B cell (primary cell): Measurements from ENCODE around the gene C11orf54. TPM values are rescaled to one million over a fixed set of nuclear protein-coding genes. Genes with fewer than 3 reads are reported as not detected.

Source experiments
- ATAC-seq: fragments of 200-7000 bp; cut with Tn5 transposase; one replicate; pipeline ENCODE4 v1.10.0; 2021; ENCODE audit warnings: low read depth, mild to moderate bottlenecking, moderate number of reproducible peaks, moderate library complexity
- CTCF ChIA-PET: fragments of 350-600 bp; sonication (Branson Sonifier 250); formaldehyde crosslinking; loops from one replicate; lab custom pipeline; 2021; ENCODE audit warnings: antibody characterized with exemption, inconsistent platforms; lab: Charles Lee
- POLR2A ChIA-PET: fragments of 350-600 bp; sonication (Branson Sonifier 250); formaldehyde crosslinking; loops from one replicate; lab custom pipeline; 2021; ENCODE audit warnings: antibody characterized with exemption; lab: Charles Lee
- DNase-seq: peaks from one replicate; pipeline ENCODE4 v3.0.0; 2013
- H2AFZ ChIP-seq: 2 replicates; pipeline ENCODE4 v1.6.1; 2012; ENCODE audit warnings: mild to moderate bottlenecking, low read depth, low read length; ENCODE audit not compliant: insufficient read depth, poor library complexity, severe bottlenecking
- H3K27ac ChIP-seq, 2 donors: 1 replicate in 1 of 2; 2 replicates in 1 of 2; pipeline ENCODE4 v1.5.1; 2012 to 2013; ENCODE audit warnings: low read length in 2 of 2, mild to moderate bottlenecking in 2 of 2, moderate library complexity in 1 of 2
- H3K27me3 ChIP-seq, 4 experiments: fragments of 200-600 bp in 1 of 4; sonication (generic) in 1 of 4; replicated peaks in 1 of 4; 1 replicate in 2 of 4; 2 replicates in 2 of 4; pipeline versions ENCODE4 v1.6.1 to v1.7.0; 2013 to 2016; ENCODE audit warnings: low read length in 3 of 4, mild to moderate bottlenecking in 2 of 4, mixed read lengths in 1 of 4, moderate library complexity in 1 of 4; ENCODE audit not compliant: insufficient read depth in 4 of 4, control insufficient read depth in 3 of 4; ENCODE audit errors: control extremely low read depth in 1 of 4
- H3K36me3 ChIP-seq, 2 experiments: replicated peaks in 1 of 2; 1 replicate in 1 of 2; 2 replicates in 1 of 2; pipeline versions ENCODE4 v1.6.1 to v1.7.1; 2013; ENCODE audit warnings: low read length in 1 of 2; ENCODE audit not compliant: insufficient read depth in 2 of 2, control insufficient read depth in 1 of 2; ENCODE audit errors: control extremely low read depth in 1 of 2, extremely low read depth in 1 of 2
- H3K4me1 ChIP-seq, 2 donors: fragments of 200-600 bp in 1 of 2; sonication (generic) in 1 of 2; 1 replicate in 1 of 2; 2 replicates in 1 of 2; pipeline versions ENCODE4 v1.5.1 to v1.6.1; 2013 to 2017; ENCODE audit warnings: low read length in 2 of 2; ENCODE audit not compliant: control insufficient read depth in 2 of 2, insufficient read depth in 2 of 2
- H3K4me2 ChIP-seq: replicated peaks from 2 replicates; pipeline ENCODE3; 2012; ENCODE audit warnings: mild to moderate bottlenecking, low read depth, low read length; ENCODE audit not compliant: poor library complexity, severe bottlenecking
- H3K4me3 ChIP-seq, 5 experiments: fragments of 200-600 bp in 1 of 5; sonication (generic) in 1 of 5; 1 replicate in 3 of 5; 2 replicates in 2 of 5; pipeline versions ENCODE4 v1.5.1 to v1.7.0; 2011 to 2016; ENCODE audit warnings: low read length in 4 of 5, mild to moderate bottlenecking in 4 of 5, low read depth in 2 of 5, control low read depth in 1 of 5, moderate library complexity in 1 of 5; ENCODE audit not compliant: insufficient read depth in 1 of 5; ENCODE audit errors: control extremely low read depth in 1 of 5, extremely low read depth in 1 of 5
- H3K79me2 ChIP-seq: fragments of 200-600 bp; sonication (generic); one replicate; pipeline ENCODE4 v1.6.0; 2016; ENCODE audit warnings: low read length; ENCODE audit not compliant: control insufficient read depth, insufficient read depth
- H3K9ac ChIP-seq: fragments of 200-600 bp; sonication (generic); 2 replicates; pipeline ENCODE4 v1.6.1; 2017; ENCODE audit warnings: mild to moderate bottlenecking, low read length, moderate library complexity
- H3K9me3 ChIP-seq, 3 donors: one replicate each; pipeline versions ENCODE4 v1.6.1 to v1.7.1; 2013; ENCODE audit warnings: low read length in 2 of 3; ENCODE audit not compliant: control insufficient read depth in 2 of 3, insufficient read depth in 1 of 3; ENCODE audit errors: control extremely low read depth in 1 of 3
- H4K20me1 ChIP-seq: 2 replicates; pipeline ENCODE4 v1.6.0; 2012; ENCODE audit warnings: mild to moderate bottlenecking, low read length; ENCODE audit not compliant: insufficient read depth, control insufficient read depth, poor library complexity, severe bottlenecking
- H3K27ac Mint-ChIP-seq: one replicate; pipeline ENCODE4 v1.8.0; 2021; ENCODE audit warnings: mixed read lengths
- H3K27me3 Mint-ChIP-seq: one replicate; pipeline ENCODE4 v1.8.0; 2021; ENCODE audit warnings: mixed read lengths
- H3K4me1 Mint-ChIP-seq: one replicate; pipeline ENCODE4 v1.8.0; 2021; ENCODE audit warnings: mixed read lengths
- H3K4me3 Mint-ChIP-seq: one replicate; pipeline ENCODE4 v1.8.0; 2021; ENCODE audit warnings: mixed read lengths
- H3K9me3 Mint-ChIP-seq: one replicate; pipeline ENCODE4 v1.8.0; 2022; ENCODE audit warnings: mixed read lengths; ENCODE audit not compliant: insufficient read depth
- EZH2 ChIP-seq: IDR thresholded peaks from 2 replicates; pipeline ENCODE4 v1.6.1; 2012; ENCODE audit warnings: borderline replicate concordance, low read depth, mild to moderate bottlenecking, moderate library complexity, low read length; ENCODE audit not compliant: insufficient read depth, poor library complexity, severe bottlenecking
- WGBS: methylation state at CpG from one replicate; pipeline ENCODE4 v1.1.5; 2013; ENCODE audit warnings: missing lambda C conversion rate; ENCODE audit not compliant: insufficient coverage; 5-methylcytosine and 5-hydroxymethylcytosine counted together
- intact Hi-C: fragments of 100-400 bp; cut with micrococcal nuclease; formaldehyde crosslinking; loops from one replicate; pipeline ENCODE4 v1.10.0; 2022
- polyA plus RNA-seq: library from polyadenylated mRNA; depleted of rRNA; stranded (reverse); fragments of >200 nt; gene quantifications from 2 replicates; pipeline ENCODE4 v1.2.3, GENCODE V29; 2012
- total RNA-seq, 2 donors: library from RNA; stranded (reverse); fragments of 120-200 nt in 1 of 2; gene quantifications; 1 replicate in 1 of 2; 2 replicates in 1 of 2; pipeline versions ENCODE4 v1.2.3 to v1.2.4, GENCODE V29; 2013 to 2022
- TF ChIP-seq, protein P1 (sequence below): fragments of 200-600 bp; IDR thresholded peaks from one replicate; pipeline ENCODE4 v1.8.0; 2022; ENCODE audit warnings: antibody characterized with exemption, mild to moderate bottlenecking

Gene C11orf54
- total and polyA plus RNA-seq, 2 donors (not counting 1 experiment from before 2014, with no cell fraction given) = 9.2 to 38.9 TPM

DNA sequence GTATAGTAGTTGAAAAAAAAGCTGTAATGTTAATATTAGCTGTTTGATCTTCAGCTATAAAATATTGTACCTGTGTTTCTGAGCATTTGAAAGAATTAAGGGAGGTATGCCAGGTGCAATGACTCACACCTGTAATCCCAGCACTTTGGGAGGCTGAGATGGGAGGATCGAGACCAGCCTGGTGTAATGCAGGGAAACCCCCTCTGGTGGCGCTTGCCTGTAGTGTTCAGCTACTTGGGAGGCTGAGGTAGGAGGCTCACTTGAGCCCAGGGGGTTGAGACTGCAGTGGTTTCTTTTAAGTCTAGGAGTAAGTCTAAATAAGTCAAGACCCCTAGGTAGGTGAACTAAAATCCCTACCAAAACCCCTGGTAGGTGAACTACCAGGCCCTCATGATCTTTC, 37.2 kb upstream of the C11orf54 start:
- H4K20me1 ChIP-seq = no peaks in the 10 kb centered on the region
- CTCF ChIA-PET = interaction anchor here (1.4 kb wide), 1 partner anchor 13 kb away, joined by 3 read pairs; no protein-coding TSS in a partner anchor
- H3K4me2 ChIP-seq = no peak overlapping the region
- no peak overlapping the region for H3K4me3 ChIP-seq
- intact Hi-C loops = no loop called here
- H3K79me2 ChIP-seq = no peaks in the 10 kb centered on the region
- no peak for DNase-seq
- H3K27ac ChIP-seq = no peak overlapping the region
- Mint-ChIP-seq H3K9me3 (no peaks in the 10 kb centered on the region), H3K4me3 (no peak overlapping the region), H3K4me1 (peaks cover 10% of the 10 kb centered on the region), H3K27ac (no peak overlapping the region), H3K27me3 (no peaks in the 10 kb centered on the region)
- H3K27me3 ChIP-seq = no peaks in the 10 kb centered on the region
- H3K4me1 ChIP-seq = peaks cover 0 to 3% of the 10 kb centered on the region in 2 donors
- no peak overlapping the region for H2AFZ ChIP-seq
- H3K36me3 ChIP-seq = peaks cover 4 to 44% of the 10 kb centered on the region in 2 experiments
- ATAC-seq = no peak
- H3K9me3 ChIP-seq = peaks cover 0 to 1% (median 0%) of the 10 kb centered on the region in 3 donors
- TF ChIP-seq, protein P1, sequence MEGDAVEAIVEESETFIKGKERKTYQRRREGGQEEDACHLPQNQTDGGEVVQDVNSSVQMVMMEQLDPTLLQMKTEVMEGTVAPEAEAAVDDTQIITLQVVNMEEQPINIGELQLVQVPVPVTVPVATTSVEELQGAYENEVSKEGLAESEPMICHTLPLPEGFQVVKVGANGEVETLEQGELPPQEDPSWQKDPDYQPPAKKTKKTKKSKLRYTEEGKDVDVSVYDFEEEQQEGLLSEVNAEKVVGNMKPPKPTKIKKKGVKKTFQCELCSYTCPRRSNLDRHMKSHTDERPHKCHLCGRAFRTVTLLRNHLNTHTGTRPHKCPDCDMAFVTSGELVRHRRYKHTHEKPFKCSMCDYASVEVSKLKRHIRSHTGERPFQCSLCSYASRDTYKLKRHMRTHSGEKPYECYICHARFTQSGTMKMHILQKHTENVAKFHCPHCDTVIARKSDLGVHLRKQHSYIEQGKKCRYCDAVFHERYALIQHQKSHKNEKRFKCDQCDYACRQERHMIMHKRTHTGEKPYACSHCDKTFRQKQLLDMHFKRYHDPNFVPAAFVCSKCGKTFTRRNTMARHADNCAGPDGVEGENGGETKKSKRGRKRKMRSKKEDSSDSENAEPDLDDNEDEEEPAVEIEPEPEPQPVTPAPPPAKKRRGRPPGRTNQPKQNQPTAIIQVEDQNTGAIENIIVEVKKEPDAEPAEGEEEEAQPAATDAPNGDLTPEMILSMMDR = no peak
- no peak for TF ChIP-seq EZH2
- no peak overlapping the region for H3K9ac ChIP-seq
- POLR2A ChIA-PET = no interaction called here
- WGBS = no CpG with 5 or more reads among the region's 2 CpGs

DNA sequence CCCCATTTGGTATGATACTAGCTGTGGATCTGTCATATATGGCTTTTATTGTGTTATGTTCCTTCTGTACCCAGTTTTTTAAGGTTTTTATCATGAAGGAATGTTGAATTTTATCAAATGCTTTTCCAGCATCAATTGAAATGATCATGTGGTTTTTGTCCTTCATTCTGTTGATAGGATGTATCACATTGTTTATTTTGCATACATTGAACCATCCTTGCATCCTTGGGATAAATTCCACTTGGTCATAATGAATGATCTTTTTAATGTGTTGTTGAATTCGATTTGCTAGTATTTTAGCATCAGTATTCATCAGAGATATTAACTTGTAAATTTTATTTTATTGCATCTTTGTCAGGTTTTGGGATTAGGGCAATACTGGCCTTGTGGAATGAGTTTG, 31.2 kb upstream of the C11orf54 start:
- ATAC-seq = no peak
- intact Hi-C loops = no loop called here
- CTCF ChIA-PET = interaction anchor here (0.6 to 1.4 kb wide), 4 partner anchors 9 to 476 kb away, joined by 3 to 4 read pairs (median 3); partner anchors contain the start of genes C11orf54 and TAF1D

More for the DNA sequence above, 31.2 kb upstream of the C11orf54 start:
- Histone ChIP-seq H3K9ac (no peak overlapping the region), H3K36me3 (peaks cover 8 to 27% of the 10 kb centered on the region in 2 experiments), H3K79me2 (peaks cover 11% of the 10 kb centered on the region), H3K27ac (no peak overlapping the region), H3K4me3 (no peak overlapping the region), H3K4me1 (peaks cover 0 to 3% of the 10 kb centered on the region in 2 donors), H2AFZ (no peak overlapping the region), H3K9me3 (peaks cover 0 to 12% (median 6%) of the 10 kb centered on the region in 3 donors), H3K27me3 (no peaks in the 10 kb centered on the region), H3K4me2 (no peak overlapping the region), H4K20me1 (no peaks in the 10 kb centered on the region)
- DNase-seq = no peak
- H3K4me3 Mint-ChIP-seq = no peak overlapping the region
- POLR2A ChIA-PET = no interaction called here
- WGBS = no CpG with 5 or more reads among the region's 1 CpG
- no peak overlapping the region for H3K27ac Mint-ChIP-seq
- H3K27me3 Mint-ChIP-seq = no peaks in the 10 kb centered on the region
- H3K4me1 Mint-ChIP-seq = peaks cover 14% of the 10 kb centered on the region
- TF ChIP-seq, protein P1 = no peak
- TF ChIP-seq EZH2 = no peak
- H3K9me3 Mint-ChIP-seq = peaks cover 5% of the 10 kb centered on the region
